Measurements from ENCODE around the gene EIF2AK3.
"Not testable (repeated sequence)": the region's sequence is repeated elsewhere in the genome, so short reads cannot be mapped to it uniquely, and the experiment has no call there.

EIF2AK3 gene

DNA sequence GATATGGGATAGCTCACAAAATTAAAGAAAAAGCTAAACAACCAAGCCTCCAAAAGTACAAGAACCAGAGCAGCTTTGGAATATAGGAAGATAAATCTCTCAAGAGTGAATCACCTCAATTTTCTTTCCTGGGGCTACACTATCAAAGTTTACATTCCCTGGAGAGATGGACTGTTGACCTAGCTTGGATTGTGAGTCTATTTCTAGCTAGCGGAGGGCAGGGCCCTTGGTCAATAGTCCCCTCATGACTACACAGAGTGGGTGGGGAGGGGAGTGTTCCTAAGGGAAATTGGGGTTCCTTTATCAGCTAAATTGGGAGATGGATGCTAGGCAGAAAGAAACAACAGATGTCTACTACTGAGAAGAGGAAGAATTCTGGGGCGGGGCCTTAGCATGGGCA is 29.9 kb upstream of the EIF2AK3 start:
- TF ChIP-seq, protein P1, sequence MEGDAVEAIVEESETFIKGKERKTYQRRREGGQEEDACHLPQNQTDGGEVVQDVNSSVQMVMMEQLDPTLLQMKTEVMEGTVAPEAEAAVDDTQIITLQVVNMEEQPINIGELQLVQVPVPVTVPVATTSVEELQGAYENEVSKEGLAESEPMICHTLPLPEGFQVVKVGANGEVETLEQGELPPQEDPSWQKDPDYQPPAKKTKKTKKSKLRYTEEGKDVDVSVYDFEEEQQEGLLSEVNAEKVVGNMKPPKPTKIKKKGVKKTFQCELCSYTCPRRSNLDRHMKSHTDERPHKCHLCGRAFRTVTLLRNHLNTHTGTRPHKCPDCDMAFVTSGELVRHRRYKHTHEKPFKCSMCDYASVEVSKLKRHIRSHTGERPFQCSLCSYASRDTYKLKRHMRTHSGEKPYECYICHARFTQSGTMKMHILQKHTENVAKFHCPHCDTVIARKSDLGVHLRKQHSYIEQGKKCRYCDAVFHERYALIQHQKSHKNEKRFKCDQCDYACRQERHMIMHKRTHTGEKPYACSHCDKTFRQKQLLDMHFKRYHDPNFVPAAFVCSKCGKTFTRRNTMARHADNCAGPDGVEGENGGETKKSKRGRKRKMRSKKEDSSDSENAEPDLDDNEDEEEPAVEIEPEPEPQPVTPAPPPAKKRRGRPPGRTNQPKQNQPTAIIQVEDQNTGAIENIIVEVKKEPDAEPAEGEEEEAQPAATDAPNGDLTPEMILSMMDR (IDR thresholded peaks at IDR 0.05; ENCODE audit: control extremely low read depth, extremely low read depth, low read depth, missing control alignments), result no peak
- no peak for DNase-seq (ENCODE audit: extremely low spot score)
- CTCF ChIA-PET, result interaction anchor here (1.1 to 15.8 kb wide), 5 partner anchors 8 to 35 kb away, joined by 3 to 184 read pairs (median 7); no protein-coding TSS in a partner anchor
- POLR2A ChIA-PET, result no interaction called here

DNA sequence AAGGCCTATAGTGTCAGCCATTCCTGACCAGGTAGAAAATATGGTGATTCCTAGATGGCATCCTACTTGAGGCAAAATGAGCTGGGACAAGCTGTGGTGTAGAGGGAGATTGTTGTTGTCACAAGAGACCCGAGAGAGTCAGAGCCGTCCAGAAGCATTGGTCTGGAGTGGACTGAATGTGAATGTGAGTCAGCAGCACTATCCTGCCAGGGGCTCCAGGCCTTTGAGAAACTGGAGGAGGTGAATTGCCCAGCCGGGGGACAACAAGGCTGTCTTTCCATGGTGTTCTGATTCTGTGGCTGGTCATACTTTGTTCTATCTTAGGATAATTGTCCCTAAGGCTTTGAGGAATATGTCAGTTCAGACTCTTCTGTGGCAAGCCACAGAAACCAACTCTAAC is 29.4 kb upstream of the EIF2AK3 start:
- ChIA-PET POLR2A (no interaction called here), CTCF (interaction anchor here (1.1 to 15.8 kb wide), 4 partner anchors 8 to 18 kb away, joined by 4 to 184 read pairs (median 14); no protein-coding TSS in a partner anchor)
- DNase-seq (ENCODE audit: extremely low spot score), result no peak
- TF ChIP-seq, protein P1 (IDR thresholded peaks at IDR 0.05; ENCODE audit: control extremely low read depth, extremely low read depth, low read depth, missing control alignments), result no peak

DNA sequence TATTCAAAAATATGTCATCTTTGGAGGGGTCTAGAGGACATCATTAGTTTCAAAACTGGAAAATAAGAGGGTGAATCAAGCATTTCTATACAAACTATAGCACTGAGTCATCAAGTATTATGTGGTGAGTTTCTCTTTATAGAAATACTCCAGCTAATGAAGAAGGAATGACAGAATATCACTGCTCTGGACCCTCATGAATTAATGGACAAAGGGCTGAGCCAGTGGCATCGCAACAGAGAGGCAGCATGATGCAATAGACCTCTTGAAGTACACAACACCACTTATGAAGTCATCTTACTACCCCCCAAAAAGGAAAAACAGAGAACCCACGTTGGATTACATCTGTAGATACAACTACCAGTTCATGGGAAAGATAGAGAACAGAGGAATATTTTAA is 27.4 kb upstream of the EIF2AK3 start:
- POLR2A ChIA-PET, result no interaction called here
- TF ChIP-seq, protein P1 (IDR thresholded peaks at IDR 0.05; ENCODE audit: control extremely low read depth, extremely low read depth, low read depth, missing control alignments), result no peak
- no peak for DNase-seq (ENCODE audit: extremely low spot score)
- CTCF ChIA-PET, result interaction anchor here (1.0 to 15.8 kb wide), 2 partner anchors 10 to 20 kb away, joined by 4 to 184 read pairs; no protein-coding TSS in a partner anchor

GRCh38 chr2:88651646-88652045 is 24.4 kb upstream of the EIF2AK3 start:
- ChIA-PET CTCF (interaction anchor here (1.1 to 15.8 kb wide), 4 partner anchors 9 to 23 kb away, joined by 3 to 184 read pairs (median 4); no protein-coding TSS in a partner anchor), POLR2A (no interaction called here)
- no peak for DNase-seq (ENCODE audit: extremely low spot score)
- TF ChIP-seq, protein P1 (IDR thresholded peaks at IDR 0.05; ENCODE audit: control extremely low read depth, extremely low read depth, low read depth, missing control alignments), result no peak

- DNase-seq (ENCODE audit: extremely low spot score); POLR2A ChIA-PET: not testable (repeated sequence)
- CTCF ChIA-PET, result interaction anchor here (0.9 to 5.0 kb wide), 5 partner anchors 8 to 38 kb away, joined by 3 to 29 read pairs (median 3); no protein-coding TSS in a partner anchor
Observed at GRCh38 chr2:88645291-88645882, 18.1 kb upstream of the EIF2AK3 start.

GRCh38 chr2:88642278-88642677 is 15.0 kb upstream of the EIF2AK3 start:
- ChIA-PET CTCF (interaction anchor here (1.2 to 1.5 kb wide), 3 partner anchors 9 to 86 kb away, joined by 3 to 7 read pairs (median 3); no protein-coding TSS in a partner anchor), POLR2A (no interaction called here)
- no peak for DNase-seq (ENCODE audit: extremely low spot score)
- TF ChIP-seq, protein P1 (IDR thresholded peaks at IDR 0.05; ENCODE audit: control extremely low read depth, extremely low read depth, low read depth, missing control alignments), result no peak

DNA sequence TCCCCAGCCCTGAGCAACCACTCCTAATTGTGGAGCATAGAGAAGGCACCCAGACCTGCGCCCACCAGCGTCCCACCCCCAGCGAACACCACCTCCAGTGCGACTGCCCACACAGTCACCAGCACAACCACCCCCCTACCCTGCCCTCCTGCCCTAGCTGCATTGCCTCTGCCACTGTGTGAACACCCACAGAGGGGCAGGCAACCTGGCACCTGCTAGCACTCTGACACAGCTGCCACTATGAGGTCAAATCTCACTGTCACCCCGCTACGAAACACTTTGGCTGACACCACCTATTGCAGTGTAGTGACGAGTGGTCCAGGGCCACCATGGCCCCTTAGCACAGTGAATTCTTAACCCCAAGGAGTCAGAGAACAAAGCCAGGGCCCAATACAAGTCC is 14.1 kb upstream of the EIF2AK3 start:
- TF ChIP-seq, protein P1 (IDR thresholded peaks at IDR 0.05; ENCODE audit: control extremely low read depth, extremely low read depth, low read depth, missing control alignments), result no peak
- ChIA-PET CTCF (interaction anchor here (1.1 to 2.1 kb wide), 7 partner anchors 10 to 85 kb away, joined by 3 to 14 read pairs (median 3); no protein-coding TSS in a partner anchor), POLR2A (interaction anchor here (1.3 kb wide), 1 partner anchor 13 kb away, joined by 3 read pairs; no protein-coding TSS in a partner anchor)
- no peak for DNase-seq (ENCODE audit: extremely low spot score)
